NOMO-1 treated with DMSO at 0.1 percent for 48 hours (cell line): ENCODE results near the gene CTSA.
A peak's percentile ranks its signal among the peaks of the same experiment; 100 is the strongest.
"Not testable (repeated sequence)": the region's sequence is repeated elsewhere in the genome, so short reads cannot be mapped to it uniquely, and the experiment has no call there.

Source experiments
- DNase-seq: peaks from one replicate; lab custom pipeline; 2025; ENCODE audit not compliant: unreplicated experiment; lab: John Stamatoyannopoulos, UW

The CTSA gene

DNA sequence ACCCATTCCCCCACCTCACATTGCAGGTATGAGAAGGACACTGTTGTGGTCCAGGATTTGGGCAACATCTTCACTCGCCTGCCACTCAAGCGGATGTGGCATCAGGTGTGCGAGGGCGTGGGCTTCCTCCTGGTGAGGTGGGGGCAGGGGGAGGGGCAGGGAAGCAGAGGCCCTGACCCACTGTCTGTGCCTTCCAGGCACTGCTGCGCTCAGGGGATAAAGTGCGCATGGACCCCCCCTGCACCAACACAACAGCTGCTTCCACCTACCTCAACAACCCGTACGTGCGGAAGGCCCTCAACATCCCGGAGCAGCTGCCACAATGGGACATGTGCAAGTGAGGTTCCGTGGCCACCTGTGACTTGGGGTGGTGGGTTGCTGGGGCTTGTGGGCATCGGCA lies 3.7 kb downstream of the CTSA start:
- DNase-seq = no peak

DNA sequence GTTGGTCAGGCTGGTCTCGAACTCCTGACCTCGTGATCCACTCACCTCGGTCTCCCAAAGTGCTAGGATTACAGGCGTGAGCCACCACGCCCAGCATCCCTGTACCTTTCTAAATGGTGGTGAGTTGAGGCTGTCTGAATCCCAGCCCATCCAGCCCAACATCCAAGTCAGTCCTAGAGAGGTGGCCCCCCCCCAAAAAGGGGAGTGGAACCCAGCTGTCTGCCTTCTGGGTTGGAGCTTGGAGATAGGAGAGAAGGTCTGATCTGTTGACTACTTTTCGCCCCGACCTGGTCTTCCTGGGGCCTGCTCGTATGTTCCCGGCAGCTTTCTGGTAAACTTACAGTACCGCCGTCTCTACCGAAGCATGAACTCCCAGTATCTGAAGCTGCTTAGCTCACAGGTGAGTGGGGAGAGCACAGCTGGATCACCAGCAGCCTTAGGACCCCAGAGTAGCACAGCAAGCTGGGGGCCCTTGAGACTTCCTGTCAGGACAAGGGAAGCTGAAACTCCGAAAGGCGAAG lies 5.6 kb downstream of the CTSA start:
- no peak for DNase-seq

DNA sequence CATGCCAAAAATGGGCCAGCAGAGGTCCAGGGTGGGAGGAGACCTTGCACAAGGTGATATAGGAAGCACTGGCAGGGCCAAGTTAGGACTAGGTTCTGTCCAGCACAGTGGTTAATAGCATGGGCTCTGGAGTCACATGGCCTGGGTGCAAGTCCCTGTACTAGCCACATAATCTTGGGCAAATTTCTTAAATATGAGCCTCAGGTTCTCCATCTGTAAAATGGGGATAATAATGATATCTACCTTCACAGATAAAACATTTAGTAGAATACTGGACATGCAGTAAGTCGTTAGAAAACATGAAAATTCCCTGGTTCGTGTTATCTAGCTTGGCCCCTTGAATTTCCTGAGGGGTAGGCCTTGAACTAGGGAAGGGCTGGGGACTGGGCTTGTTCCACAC lies 6.2 kb downstream of the CTSA start:
- no peak for DNase-seq

DNA sequence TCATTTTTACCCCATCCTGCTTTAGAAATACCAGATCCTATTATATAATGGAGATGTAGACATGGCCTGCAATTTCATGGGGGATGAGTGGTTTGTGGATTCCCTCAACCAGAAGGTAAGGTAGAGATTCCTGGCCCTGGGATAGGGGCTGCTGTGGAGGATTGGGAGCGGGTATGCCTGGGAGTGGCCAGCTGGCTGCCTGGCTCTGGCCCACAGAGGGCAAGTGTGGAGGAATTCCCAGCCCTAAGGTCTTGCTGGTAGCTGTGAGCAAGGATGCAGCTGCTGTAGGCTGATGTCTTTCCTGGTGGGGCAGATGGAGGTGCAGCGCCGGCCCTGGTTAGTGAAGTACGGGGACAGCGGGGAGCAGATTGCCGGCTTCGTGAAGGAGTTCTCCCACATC lies 6.6 kb downstream of the CTSA start:
- no peak for DNase-seq

DNA sequence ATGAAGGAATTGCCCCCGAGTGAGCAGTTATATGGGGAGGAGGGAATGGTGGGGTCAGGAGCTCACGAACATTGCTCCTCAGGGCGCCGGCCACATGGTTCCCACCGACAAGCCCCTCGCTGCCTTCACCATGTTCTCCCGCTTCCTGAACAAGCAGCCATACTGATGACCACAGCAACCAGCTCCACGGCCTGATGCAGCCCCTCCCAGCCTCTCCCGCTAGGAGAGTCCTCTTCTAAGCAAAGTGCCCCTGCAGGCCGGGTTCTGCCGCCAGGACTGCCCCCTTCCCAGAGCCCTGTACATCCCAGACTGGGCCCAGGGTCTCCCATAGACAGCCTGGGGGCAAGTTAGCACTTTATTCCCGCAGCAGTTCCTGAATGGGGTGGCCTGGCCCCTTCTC lies 7.2 kb downstream of the CTSA start:
- no peak for DNase-seq

DNA sequence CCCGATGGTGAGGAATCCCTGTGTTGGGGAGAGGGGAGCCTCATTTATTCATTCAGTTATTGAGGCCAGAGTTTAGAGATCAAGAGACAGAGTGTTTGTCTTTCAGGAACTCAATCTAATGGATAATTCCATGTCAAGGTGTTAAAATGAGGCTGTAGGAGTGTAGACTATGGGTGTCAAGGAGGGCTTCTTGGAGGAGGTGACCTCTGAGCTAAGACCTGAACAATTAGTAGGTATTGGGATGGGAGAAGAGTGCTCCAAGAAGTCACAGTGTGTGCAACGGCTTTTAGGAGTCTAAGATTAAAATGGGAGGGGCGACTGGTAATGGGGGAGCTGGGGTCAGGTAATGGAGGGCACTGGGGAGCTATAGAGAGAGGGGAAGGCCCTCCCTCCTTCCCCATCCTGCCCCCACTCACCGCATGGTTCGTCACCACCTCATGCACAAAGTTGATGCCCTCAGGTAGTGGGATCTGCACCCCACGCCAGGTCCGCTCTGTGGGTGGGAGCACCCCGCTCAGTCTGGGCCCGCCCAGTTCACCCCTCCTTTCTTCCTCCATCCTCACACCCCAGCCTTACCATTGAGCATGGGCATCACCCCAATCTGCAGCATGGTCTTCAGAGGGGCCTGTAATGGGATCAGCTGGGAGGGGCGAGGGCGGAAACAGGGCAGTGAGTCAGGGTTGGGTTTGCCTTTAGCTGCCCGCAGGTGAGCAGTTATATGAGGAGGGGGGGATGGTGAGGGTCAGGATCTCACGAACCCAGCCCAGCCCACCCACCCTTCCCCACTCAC lies 8.1 kb downstream of the CTSA start:
- no peak for DNase-seq

DNA sequence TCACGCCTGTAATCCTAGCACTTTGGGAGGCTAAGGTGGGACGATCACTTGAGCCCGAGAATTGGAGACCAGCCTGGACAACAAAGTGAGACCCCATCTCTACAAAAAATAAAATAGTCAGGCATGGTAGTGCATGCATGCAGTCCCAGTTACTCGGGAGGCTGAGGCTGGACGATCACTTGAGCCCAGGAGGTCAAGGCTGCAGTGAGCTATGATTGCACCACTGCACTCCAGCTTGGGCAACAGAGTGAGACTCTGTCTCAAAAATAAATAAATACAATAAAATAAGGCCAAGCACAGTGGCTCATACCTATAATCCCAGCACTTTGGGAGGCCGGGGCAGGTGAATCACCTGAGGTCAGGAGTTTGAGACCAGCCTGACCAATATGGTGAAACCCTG lies 10.2 kb downstream of the CTSA start:
- DNase-seq = not testable (repeated sequence)

DNA sequence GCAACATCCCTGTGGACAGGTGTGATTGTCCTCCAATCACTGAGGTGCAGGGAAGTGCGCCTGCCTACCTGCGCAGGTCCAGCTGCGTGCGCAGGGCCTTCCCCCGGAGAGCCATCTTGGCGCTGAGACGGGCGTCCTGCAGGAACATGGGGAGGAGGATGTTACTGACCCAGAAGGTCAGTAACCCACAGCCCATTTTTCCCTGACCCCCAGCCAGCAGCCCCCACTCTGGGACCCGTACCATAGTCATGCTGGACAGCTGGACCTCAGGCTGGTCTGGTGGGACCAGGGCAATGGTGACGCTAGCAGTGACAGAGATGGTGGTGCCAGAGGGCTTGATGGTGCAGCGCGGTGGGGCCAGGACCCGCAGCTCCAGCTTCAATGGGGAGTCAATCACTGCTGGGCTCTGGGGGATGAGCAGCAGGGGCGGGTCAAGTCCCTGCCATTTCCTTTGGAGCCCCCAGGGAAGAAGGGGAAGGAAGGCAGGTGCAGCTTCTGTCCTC lies 11.1 kb downstream of the CTSA start:
- no peak for DNase-seq

DNA sequence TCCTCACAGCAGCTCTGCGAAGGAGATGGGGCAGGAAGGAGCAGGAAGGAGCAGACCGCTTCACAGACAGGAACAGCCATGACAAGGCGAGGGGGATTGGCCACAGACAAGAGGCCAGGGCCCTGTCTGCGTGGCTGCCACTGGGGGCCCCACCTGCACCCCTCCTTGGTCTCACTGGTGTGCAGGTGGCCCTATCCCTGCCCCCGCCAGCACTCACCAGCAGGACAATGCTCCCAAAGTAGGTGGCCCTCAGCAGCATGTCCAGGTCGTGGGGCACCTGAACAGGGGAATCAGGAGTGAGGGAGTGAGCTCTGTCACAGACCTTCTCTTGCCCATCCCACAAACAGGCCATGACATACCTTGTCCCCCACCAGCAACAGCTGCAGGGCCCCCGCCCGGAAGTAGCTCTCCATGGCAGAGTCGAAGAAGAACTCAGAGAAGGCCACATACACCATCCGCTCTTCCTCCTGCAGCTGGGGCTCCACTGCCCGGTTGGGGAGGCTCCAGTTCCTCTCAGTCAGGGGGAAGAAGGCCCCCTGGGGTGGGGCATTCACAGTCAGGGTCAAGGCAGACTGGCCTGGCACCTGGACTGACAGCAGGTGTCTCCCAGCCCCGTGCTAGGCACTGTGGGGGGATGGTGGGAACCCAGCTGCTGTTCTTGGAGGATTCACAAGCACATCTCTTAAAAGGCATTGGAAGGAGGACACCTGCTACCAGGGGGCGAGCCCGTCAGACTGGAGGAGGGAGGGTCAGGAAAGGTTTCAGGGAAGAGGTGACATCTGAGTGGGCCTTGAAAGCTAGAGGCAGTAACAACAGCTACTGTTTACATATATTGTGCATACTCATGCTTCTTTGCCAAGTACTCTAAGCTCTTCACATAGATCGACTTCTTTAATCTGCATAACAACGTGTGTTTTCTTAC lies 13.7 kb downstream of the CTSA start:
- no peak for DNase-seq

DNA sequence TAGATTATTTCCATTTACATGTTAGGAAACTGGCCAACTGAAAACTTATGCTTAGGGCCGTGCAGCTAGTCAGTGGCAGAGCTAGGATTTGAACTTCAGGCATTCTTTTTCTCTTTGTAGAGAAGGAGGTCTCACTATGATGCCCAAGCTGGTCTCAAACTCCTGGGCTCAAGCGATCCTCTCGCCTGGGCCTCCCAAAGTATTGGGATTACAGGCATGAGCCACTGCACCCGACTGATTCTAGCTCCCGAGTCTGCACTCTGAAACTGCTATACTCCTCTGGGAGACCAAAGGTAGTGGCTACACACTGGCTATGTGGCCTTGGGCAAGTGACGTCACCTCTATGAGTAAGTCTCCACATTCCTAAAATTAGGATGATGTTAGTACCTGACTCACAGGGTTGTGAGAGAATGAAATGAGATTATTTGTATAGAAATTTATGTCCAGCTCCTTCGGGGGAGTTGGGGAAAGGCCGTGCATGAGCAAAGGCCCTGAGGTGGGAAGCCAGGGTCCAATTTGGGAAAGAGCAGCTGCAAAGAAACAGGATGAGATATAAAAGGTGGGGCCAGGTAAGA lies 14.5 kb downstream of the CTSA start:
- no peak for DNase-seq

DNA sequence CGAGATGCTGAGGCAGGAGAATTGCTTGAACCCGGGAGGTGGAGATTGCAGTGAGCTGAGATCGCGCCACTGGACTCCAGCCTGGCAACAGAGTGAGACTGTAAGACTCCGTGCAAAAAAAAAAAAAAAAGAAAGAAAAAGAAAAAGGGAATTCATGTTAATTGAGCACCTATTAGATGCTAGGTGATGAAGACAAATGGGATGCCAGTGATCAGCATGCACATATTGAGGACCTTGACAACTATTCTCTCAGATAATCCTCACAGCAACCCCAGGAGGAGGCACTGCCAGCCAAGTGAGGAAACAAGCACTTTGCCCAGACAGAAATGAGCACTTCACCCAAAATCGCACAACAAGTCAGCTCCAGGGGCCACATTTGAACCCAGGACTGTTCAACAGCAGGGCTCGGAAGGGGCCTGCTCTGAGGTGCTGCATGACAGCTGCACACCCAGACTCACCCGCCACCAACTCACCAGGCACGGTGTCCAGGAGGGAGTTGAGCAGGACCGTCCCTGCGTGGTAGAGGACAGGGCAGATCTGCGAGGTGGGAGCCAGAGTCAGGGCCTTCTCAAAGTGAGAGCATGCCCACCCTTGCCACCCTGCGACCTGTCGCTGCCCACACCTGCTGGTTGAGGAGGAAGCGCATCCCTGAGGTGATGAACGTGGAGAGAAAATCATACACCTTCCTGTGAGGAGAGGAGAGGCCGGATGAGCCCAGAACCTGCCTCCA lies 16.2 kb downstream of the CTSA start:
- DNase-seq = no peak

DNA sequence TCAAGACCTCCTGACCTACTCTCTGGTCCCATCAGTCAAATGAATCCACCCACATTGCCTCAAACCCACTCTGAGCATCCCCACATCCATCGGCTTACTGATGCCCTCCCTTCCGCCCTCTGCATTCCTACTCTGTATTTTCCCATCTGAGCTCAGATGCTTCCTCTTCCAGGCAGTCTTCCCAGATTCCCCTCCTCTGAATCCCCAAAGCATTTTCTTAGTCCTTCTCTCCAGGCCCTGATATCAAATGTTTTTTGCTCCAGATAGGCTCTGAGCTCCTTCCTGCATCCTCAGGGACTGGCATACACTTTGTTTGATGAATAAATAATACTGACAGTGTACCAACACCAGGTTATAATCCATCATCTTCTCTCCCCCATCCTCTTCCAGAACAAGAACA lies 16.9 kb downstream of the CTSA start:
- DNase-seq = no peak

DNA sequence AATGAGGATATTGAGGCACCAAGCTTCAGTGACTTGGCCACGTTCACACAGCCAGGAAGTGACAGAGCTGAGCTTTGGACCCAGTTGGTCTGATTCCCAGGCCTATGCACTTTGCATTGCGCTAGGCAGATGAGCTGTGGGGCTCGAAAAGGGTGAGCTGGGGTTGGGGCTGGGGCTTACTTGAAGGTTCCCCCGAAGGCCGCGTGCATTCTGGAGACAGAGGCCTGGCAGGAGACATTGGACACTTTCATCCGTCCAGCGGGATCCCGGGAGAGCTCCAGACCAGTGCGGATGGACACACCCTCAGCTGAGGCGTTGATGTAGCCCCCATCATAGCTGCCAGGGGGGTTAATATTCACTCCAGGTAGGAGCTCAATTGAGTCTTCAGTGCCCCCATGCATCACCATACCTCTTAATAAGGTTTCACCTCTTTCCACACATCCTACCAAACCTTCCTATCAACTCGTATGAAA lies 18.2 kb downstream of the CTSA start:
- no peak for DNase-seq

DNA sequence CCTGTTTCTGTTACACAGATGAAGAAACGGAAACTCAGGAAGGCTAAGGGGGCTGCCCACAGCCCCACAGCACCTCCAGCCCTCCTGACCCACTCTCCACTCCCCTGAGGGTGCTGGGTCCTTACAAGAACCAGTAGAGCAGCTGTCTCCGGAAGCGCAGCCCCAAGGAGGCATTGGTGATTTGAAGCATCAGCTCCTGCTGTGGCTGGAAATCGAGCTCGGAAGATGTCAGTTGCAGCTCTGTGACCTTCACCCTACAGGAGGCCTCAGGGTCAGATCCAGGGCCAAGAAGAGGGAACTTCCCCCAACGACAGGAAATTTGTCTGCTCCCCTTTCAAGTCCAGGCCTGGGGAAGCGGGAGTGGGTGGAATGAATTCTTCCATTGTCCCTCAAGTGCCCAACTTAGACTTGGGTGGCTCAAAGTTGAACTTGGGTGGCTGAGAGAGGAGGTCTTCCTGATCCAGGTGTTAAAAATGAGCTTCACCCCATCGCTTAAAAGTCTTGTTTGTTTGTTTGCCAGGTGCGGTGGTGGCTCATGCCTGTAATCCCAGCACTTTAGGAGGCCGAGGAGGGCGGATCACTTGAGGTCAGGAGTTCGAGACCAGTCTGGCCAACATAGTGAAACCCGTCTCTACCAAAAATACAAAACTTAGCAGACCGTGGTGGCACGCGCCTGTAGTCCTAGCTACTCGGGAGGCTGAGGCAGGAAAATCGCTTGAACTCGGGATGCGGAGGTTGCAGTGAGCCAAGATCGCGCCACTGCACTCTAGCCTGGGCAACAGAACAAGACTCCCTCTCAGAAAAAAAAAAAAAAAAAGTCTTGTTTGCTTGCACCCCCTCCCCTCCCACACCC lies 18.9 kb downstream of the CTSA start:
- DNase-seq = peak; percentile 29

DNA sequence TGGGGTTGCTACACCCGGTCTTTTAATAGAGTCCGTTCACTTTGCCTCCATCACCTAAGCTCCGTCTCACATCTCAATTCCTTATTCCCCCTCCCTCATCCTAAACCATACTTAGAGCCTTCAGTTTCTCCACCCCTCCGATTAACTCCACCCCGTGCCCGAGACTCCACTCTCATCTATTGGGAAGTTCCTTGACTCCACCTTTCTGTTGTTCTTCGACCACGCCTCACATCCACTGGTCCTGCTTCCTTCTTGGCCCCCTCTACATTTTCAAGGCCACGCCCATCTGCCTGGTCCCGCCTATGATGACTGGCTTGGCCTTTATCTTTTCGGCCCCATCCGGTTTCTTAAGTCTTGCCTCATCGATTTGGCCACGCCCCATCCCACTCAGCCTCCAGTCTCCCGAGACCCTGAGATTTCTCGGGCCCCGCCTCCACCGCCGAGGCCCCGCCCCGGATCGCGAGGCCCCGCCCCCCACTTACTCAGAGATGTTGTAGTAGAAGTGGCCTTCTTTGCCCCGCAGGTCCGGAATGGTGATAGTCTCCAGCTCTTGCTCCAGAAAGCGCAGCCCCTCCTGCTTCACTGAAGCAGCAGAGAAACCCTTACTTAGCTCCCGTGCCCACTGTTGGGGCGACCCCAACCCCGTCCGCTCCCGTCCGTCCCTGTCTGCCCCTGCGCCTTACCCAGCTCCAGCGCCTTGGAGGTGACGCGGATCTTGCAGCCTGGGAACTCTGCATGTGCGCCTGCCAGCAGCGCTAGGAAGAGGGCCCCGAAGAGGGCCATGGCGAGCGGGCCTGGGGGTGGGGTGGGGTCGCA lies 19.7 kb downstream of the CTSA start:
- DNase-seq = peak; percentile 99

DNA sequence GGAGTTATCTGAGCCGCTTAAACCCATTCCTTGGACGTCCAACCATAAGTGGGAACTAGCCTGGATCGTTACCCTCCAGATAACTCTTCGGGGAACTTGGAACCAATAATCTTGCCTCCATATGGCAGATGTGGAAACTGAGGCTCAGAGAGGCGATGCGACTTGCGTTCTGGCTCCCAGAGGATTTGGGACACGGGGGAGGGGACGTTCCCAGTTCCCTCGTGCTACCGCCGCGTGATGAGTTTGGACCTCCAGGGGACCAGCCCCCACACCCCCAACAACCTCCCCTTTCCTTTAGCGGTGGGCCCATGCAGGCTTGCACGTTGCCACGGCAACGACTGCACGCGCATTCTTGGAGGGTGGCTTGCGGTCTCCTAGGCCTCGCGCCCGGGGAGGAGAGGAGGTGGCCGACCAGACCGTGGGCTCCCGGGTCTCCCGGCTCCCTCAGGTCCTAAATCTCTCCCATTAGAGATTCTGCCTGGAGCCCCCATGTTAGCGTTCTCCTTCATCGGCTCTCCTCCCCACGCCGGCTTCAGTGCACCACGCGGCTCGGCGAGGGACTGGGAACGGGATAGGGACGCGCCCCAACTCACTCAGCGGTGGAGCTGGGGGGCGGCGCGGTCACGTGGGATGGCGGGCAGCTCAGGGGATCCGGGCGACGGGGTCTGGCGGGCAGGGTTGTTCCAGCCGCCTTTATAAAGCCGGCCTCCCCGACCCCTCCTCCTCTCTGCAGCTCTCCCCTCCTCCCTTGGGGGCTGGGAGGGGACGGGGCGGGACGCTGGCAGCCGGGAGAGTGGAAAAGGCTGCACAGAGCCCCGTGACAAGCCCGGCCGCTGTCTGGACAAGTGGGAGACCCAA lies 20.6 kb downstream of the CTSA start, which contains the start of gene PLTP:
PLTP (minus strand) TSS at position 670 of the 858 bp plus-strand sequence. CDS start 703 bp downstream, outside the sequence.
- no peak for DNase-seq

DNA sequence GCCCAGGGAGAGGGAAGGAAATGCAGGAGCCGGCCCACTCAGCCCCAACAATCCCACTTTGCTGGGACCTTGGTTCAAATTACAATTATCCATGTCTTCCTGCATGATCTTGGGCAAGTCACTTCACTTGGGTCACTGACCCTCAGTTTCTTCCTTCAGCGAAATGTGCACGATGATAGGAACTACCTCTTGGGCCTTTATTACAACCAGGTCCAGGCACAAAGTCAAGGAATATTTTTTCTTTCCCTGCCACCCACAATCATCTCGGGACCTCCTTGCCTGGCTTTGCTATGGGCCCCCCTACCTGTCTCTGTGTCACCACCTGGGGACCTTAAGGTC lies 21.2 kb downstream of the CTSA start:
- DNase-seq = no peak

DNA sequence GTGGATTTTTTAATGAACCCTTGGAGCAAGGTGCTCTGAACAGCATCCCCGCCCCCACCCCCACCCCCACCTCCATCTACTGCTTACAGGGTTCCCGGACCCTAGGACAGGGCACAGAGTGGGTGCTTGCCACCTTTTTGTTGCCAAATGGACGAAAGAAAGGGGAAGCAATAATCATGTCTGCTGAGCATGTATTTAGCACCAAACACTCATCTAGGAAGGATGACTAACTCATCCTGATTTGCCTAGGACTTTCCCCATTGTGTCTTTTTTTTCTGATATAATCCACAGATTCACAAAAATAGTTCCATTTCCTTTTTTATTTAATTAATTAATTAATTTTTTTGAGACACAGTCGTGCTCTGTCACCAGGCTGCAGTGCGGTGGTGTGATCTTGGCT lies 22.0 kb downstream of the CTSA start:
- no peak for DNase-seq
